Activated T-helper 2 cell treated with anti-CD3 and anti-CD28 coated beads, Interferon-gamma antibody, Interleukin-2, Interleukin-4, amounts not matched to agents 10 μg/mL and 5 μg/mL and 100 μg/mL, durations not matched to agents 14 hours and 24 hours and 36 hours (primary cell): Measurements from ENCODE around the gene C19orf38. TPM values are rescaled to one million over a fixed set of nuclear protein-coding genes. Genes with fewer than 3 reads are reported as not detected.
"Not testable (repeated sequence)": the region's sequence is repeated elsewhere in the genome, so short reads cannot be mapped to it uniquely, and the experiment has no call there.

Experiments used
- DNase-seq: peaks from one replicate; pipeline ENCODE4 v3.0.0; 2021; ENCODE audit warnings: low spot score
- H3K27ac Mint-ChIP-seq: one replicate; pipeline ENCODE4 v1.8.0; 2021; ENCODE audit warnings: mixed read lengths
- H3K27me3 Mint-ChIP-seq: one replicate; pipeline ENCODE4 v1.8.0; 2021; ENCODE audit warnings: low read depth, mixed read lengths
- H3K36me3 Mint-ChIP-seq: one replicate; pipeline ENCODE4 v1.8.0; 2021; ENCODE audit warnings: low read depth, mixed read lengths
- H3K4me1 Mint-ChIP-seq: one replicate; pipeline ENCODE4 v1.8.0; 2021; ENCODE audit warnings: low read depth, mixed read lengths
- H3K4me3 Mint-ChIP-seq: one replicate; pipeline ENCODE4 v1.8.0; 2021; ENCODE audit warnings: low read depth, mild to moderate bottlenecking, moderate library complexity, mixed read lengths
- H3K9me3 Mint-ChIP-seq: one replicate; pipeline ENCODE4 v1.8.0; 2021; ENCODE audit warnings: mixed read lengths
- intact Hi-C: fragments of 100-400 bp; cut with micrococcal nuclease; formaldehyde crosslinking; loops from one replicate; pipeline ENCODE4 v1.15.1; 2023
- total RNA-seq: library from RNA; stranded (reverse); gene quantifications from 2 replicates; pipeline ENCODE4 v1.2.3, GENCODE V29; 2022

The C19orf38 gene
- total RNA-seq, 1 donor from 2014 or later = 4.3 TPM

GRCh38 chr19:10839114-10840050 is 8.8 kb upstream of the C19orf38 start:
- Mint-ChIP-seq H3K4me1 (peaks cover 10% of the 10 kb centered on the region), H3K36me3 (peaks cover 12% of the 10 kb centered on the region), H3K9me3 (peaks cover 10% of the 10 kb centered on the region), H3K27me3 (no peaks in the 10 kb centered on the region), H3K27ac (no peak overlapping the region), H3K4me3 (no peak overlapping the region)
- DNase-seq = no peak
- intact Hi-C loops = loop anchor here (5.0 kb wide), 1 partner anchor 187 kb away; the partner anchor contains the start of gene ILF3

- intact Hi-C loops = no loop called here
- no peak overlapping the region for H3K27ac Mint-ChIP-seq
- H3K27me3 Mint-ChIP-seq = no peaks in the 10 kb centered on the region
- H3K4me3 Mint-ChIP-seq = no peak overlapping the region
- no peak for DNase-seq
- peaks cover 11% of the 10 kb centered on the region for H3K9me3 Mint-ChIP-seq
- H3K36me3 Mint-ChIP-seq = peaks cover 4% of the 10 kb centered on the region
- H3K4me1 Mint-ChIP-seq = no peaks in the 10 kb centered on the region
These were observed 5.4 kb upstream of the C19orf38 start for GRCh38 chr19:10842788-10843187.

GRCh38 chr19:10846500-10847202 is 1.6 kb upstream of the C19orf38 start:
- intact Hi-C loops = no loop called here
- Mint-ChIP-seq H3K9me3 (peaks cover 8% of the 10 kb centered on the region), H3K4me3 (no peak overlapping the region), H3K4me1 (no peaks in the 10 kb centered on the region), H3K27ac (no peak overlapping the region), H3K27me3 (no peaks in the 10 kb centered on the region), H3K36me3 (peaks cover 4% of the 10 kb centered on the region)
- DNase-seq = no peak

- H3K4me1 Mint-ChIP-seq = no peaks in the 10 kb centered on the region
- intact Hi-C loops = no loop called here
- no peak overlapping the region for H3K27ac Mint-ChIP-seq
- no peaks in the 10 kb centered on the region for H3K27me3 Mint-ChIP-seq
- H3K9me3 Mint-ChIP-seq = peaks cover 8% of the 10 kb centered on the region
- DNase-seq = no peak
- no peak overlapping the region for H3K4me3 Mint-ChIP-seq
- H3K36me3 Mint-ChIP-seq = peaks cover 4% of the 10 kb centered on the region
These were observed 2.4 kb downstream of the C19orf38 start for GRCh38 chr19:10850631-10851030.

- Mint-ChIP-seq H3K27me3 (no peaks in the 10 kb centered on the region), H3K4me1 (no peaks in the 10 kb centered on the region), H3K9me3 (no peaks in the 10 kb centered on the region), H3K36me3 (no peaks in the 10 kb centered on the region), H3K27ac (no peak overlapping the region), H3K4me3 (no peak overlapping the region)
- intact Hi-C loops = no loop called here
- no peak for DNase-seq
These were observed 4.0 kb downstream of the C19orf38 start for GRCh38 chr19:10852098-10852800.

GRCh38 chr19:10852941-10853340 is 4.7 kb downstream of the C19orf38 start:
- no peaks in the 10 kb centered on the region for H3K9me3 Mint-ChIP-seq
- intact Hi-C loops = no loop called here
- no peaks in the 10 kb centered on the region for H3K4me1 Mint-ChIP-seq
- H3K27me3 Mint-ChIP-seq = no peaks in the 10 kb centered on the region
- DNase-seq = no peak
- H3K4me3 Mint-ChIP-seq = no peak overlapping the region
- no peak overlapping the region for H3K27ac Mint-ChIP-seq
- no peaks in the 10 kb centered on the region for H3K36me3 Mint-ChIP-seq

GRCh38 chr19:10854350-10855089 is 6.3 kb downstream of the C19orf38 start:
- no peak for DNase-seq
- Mint-ChIP-seq H3K27me3 (no peaks in the 10 kb centered on the region), H3K4me3 (no peak overlapping the region), H3K4me1 (no peaks in the 10 kb centered on the region), H3K36me3 (no peaks in the 10 kb centered on the region), H3K9me3 (no peaks in the 10 kb centered on the region), H3K27ac (no peak overlapping the region)
- intact Hi-C loops = no loop called here

GRCh38 chr19:10855879-10856522 is 7.8 kb downstream of the C19orf38 start:
- intact Hi-C loops = no loop called here
- Mint-ChIP-seq H3K4me3 (no peak overlapping the region), H3K27me3 (no peaks in the 10 kb centered on the region), H3K4me1 (no peaks in the 10 kb centered on the region), H3K9me3 (no peaks in the 10 kb centered on the region), H3K27ac (no peak overlapping the region), H3K36me3 (no peaks in the 10 kb centered on the region)
- no peak for DNase-seq

GRCh38 chr19:10856899-10857298 is 8.7 kb downstream of the C19orf38 start:
- H3K9me3 Mint-ChIP-seq, H3K4me1 Mint-ChIP-seq, H3K4me3 Mint-ChIP-seq, H3K27ac Mint-ChIP-seq, H3K36me3 Mint-ChIP-seq, intact Hi-C loops, H3K27me3 Mint-ChIP-seq, DNase-seq: not testable (repeated sequence)

- no peak overlapping the region for H3K4me3 Mint-ChIP-seq
- intact Hi-C loops = no loop called here
- H3K27ac Mint-ChIP-seq = no peak overlapping the region
- H3K36me3 Mint-ChIP-seq = no peaks in the 10 kb centered on the region
- H3K9me3 Mint-ChIP-seq = no peaks in the 10 kb centered on the region
- peaks cover 2% of the 10 kb centered on the region for H3K4me1 Mint-ChIP-seq
- H3K27me3 Mint-ChIP-seq = no peaks in the 10 kb centered on the region
- no peak for DNase-seq
These were observed 10.1 kb downstream of the C19orf38 start for GRCh38 chr19:10858204-10858828.

GRCh38 chr19:10861103-10861651 is 13.0 kb downstream of the C19orf38 start:
- H3K4me3 Mint-ChIP-seq = no peak overlapping the region
- intact Hi-C loops = no loop called here
- no peak overlapping the region for H3K27ac Mint-ChIP-seq
- no peak for DNase-seq
- no peaks in the 10 kb centered on the region for H3K27me3 Mint-ChIP-seq
- no peaks in the 10 kb centered on the region for H3K9me3 Mint-ChIP-seq
- peaks cover 9% of the 10 kb centered on the region for H3K4me1 Mint-ChIP-seq
- H3K36me3 Mint-ChIP-seq = no peaks in the 10 kb centered on the region
